GM19193 (cell line): ENCODE data around the gene TYRP1.

ENCODE experiments used
- POLR2A ChIP-seq: IDR thresholded peaks from 4 replicates; pipeline ENCODE4 v1.6.1; 2011; ENCODE audit not compliant: insufficient read depth, insufficient read length; ENCODE audit errors: extremely low read depth

TYRP1 gene, protein sequence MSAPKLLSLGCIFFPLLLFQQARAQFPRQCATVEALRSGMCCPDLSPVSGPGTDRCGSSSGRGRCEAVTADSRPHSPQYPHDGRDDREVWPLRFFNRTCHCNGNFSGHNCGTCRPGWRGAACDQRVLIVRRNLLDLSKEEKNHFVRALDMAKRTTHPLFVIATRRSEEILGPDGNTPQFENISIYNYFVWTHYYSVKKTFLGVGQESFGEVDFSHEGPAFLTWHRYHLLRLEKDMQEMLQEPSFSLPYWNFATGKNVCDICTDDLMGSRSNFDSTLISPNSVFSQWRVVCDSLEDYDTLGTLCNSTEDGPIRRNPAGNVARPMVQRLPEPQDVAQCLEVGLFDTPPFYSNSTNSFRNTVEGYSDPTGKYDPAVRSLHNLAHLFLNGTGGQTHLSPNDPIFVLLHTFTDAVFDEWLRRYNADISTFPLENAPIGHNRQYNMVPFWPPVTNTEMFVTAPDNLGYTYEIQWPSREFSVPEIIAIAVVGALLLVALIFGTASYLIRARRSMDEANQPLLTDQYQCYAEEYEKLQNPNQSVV

DNA sequence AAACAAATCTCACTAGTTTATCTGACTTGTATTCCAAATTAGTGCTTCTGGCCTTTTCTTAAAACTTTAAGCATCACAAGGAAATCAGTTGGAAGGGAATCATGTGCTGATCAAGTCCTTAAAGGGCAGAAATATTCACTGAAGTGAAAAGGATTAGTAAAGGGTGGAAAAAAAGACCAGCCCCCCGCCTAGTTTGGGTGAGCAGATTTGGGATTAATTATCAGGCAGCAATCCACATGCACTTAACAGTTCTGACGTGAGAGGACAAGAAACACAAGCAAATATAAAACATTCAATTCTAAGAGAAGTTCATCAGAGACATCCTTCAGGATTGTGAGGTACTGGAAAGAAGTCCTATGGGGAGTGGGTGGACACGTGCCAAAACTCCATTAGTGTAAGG, at the start of gene TYRP1:
Gene TYRP1 (plus strand): TSS at position 245 of the 400 bp plus-strand sequence. CDS start 612 bp downstream, outside the sequence.
- TF ChIP-seq POLR2A, result no peak

DNA sequence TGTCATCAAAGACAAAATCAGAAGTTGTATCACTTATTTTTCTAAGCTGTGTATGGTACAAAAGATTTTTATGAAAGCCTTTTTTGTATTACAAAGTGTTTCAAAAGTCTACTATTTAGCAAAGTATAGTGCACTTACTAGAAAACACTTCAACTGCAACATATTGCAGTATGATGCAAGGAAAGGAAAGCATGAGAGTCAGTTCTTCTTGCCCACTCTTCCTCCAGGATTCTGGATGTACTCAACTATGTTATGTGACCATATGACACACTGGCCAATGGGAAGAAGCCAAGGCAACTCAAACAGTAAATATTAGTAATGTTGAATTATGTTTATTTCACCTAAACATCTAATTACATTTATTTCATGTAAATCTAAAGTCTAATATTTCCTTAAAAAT, 49.5 kb upstream of the TYRP1 start:
- no peak for TF ChIP-seq POLR2A

DNA sequence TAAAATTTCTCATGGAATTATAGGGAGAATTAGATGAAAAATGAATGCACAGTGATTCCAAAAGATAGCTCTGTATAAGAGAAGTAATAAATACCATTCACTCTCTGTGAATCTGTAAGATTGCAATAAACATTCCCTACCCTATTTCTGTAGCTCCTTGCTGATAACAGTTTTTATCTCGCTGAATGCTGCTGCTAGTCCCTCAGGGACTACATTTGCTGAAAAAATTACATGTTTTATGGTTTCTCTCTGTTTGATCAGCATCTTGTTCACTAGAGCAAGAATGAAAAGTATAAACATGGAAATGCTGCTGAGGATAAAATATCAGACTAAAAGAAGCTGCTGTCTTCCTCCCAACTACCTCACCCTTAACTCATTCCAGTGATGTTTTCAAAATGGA, 44.3 kb upstream of the TYRP1 start:
- no peak for TF ChIP-seq POLR2A

DNA sequence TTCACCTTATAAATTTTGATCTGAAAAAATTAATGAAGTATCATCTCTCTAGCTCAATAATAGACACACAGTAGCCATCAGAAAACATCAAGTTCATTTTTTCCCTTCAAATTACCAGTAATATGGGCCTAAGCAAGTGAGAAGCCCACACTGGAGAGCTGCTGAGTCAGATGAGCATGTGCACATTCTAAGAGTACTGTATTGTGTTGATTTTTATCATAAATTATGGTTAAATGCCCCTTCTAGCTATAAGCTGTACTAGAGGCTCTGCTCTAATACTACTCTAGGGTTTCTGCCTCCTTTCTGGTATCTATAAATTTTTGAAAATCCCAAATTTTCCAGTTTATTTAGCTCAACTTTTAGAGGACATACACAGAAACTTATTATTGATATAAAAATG, 42.1 kb upstream of the TYRP1 start:
- TF ChIP-seq POLR2A, result no peak

- no peak for TF ChIP-seq POLR2A
Measured at GRCh38 chr9:12652973-12653372, 40.2 kb upstream of the TYRP1 start.

- TF ChIP-seq POLR2A, result no peak
Measured at GRCh38 chr9:12656803-12657202, 36.4 kb upstream of the TYRP1 start.

DNA sequence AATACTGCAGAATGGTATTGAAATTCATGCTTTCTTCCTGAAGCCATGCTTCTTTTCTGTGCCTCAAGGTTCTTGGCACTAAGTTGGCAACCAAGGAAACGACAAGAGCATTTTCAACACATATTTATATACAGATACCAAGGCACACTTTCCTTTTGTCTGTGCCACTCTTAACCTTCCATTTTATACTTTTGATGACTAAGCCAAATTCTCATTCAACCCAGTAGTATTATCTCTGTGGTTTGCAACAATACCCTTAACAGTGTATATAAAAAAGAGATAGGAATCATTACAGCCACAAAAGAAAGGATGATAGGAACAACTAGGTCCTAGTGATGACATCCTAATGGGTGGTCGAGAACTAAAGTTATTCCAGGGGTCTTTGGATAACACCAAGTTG, 36.0 kb upstream of the TYRP1 start:
- TF ChIP-seq POLR2A, result no peak

- no peak for TF ChIP-seq POLR2A
Measured at GRCh38 chr9:12657998-12658397, 35.2 kb upstream of the TYRP1 start.

DNA sequence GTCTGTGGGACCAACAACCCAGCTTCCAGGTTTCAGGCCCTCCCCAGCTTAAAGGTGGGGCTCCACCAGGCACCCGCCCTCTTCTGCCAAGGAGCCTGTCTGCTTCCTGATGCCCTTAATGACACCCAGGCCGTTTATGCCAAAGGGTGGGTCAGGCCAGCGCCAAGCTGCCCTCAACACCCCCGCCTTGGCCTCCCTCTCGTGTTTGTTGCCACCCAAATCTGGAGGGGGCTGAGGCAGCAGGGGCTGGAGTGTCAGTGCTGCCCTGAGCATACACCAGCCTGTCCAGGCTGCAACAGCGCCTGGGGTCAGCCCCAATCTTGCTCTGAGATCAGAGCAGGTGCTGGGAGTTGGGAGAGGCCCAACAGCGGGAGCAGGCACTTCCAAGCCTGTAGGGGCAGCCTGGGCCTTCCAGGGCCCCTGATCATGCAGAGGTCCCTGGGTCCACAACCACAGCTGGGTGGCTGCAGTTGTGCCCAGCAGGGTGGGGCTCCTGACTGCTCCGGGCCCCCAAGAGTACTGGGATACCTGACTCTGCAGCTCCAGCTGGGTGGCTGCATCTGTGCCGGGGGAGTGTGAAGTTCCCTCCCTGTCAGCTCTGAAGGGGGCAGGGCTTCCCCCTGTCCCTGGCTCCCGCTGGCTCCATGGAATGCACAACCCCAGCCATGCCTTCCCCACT, 34.5 kb upstream of the TYRP1 start:
- TF ChIP-seq POLR2A, result no peak

GRCh38 chr9:12659220-12659619, 34.0 kb upstream of the TYRP1 start:
- TF ChIP-seq POLR2A, result no peak

GRCh38 chr9:12666813-12667212, 26.4 kb upstream of the TYRP1 start:
- no peak for TF ChIP-seq POLR2A

GRCh38 chr9:12667892-12668291, 25.3 kb upstream of the TYRP1 start:
- no peak for TF ChIP-seq POLR2A

GRCh38 chr9:12670006-12670405, 23.2 kb upstream of the TYRP1 start:
- no peak for TF ChIP-seq POLR2A

DNA sequence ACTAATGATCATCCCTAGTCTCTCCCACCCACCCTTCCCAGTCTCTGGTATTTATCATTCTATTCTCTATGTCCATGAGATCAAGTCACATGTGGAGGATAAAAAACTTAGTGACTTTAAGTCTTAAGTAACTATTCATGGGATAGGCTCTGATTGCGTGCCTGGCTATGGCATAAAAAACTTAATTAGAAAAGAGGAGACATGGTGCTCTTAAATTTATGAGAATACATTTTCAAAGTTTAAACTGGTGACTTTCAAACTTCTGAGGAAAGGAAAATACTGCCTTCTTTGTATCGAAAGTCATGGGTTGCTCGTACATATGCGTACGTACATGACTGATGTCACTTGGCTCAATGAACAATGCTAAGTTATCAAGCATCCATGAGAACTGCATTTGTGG, 18.2 kb upstream of the TYRP1 start:
- no peak for TF ChIP-seq POLR2A

- TF ChIP-seq POLR2A, result no peak
Measured at GRCh38 chr9:12680341-12680740, 12.8 kb upstream of the TYRP1 start.

GRCh38 chr9:12680757-12681156, 12.4 kb upstream of the TYRP1 start:
- TF ChIP-seq POLR2A, result no peak

DNA sequence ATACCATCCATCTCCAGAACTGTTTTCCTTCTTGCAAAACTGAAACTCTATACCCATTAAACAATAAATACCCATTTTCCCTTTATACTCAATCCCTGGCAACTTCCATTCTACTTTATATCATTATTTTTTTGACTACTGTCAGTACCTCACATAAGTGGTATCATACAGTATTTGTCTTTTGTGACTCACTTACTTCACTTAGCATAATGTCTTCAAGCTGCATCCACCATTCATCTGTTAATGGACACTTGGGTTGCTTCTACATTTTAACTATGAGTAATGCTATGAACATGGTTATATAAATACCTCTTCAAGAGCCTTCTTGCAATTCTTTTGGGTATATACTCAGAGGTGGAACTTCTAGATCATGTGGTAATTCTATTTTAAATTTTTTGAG, 11.6 kb upstream of the TYRP1 start:
- TF ChIP-seq POLR2A, result no peak

GRCh38 chr9:12684974-12685373, 8.2 kb upstream of the TYRP1 start:
- no peak for TF ChIP-seq POLR2A
